ENCODE measurements around the gene TOMM70. TPM values are rescaled to one million over a fixed set of nuclear protein-coding genes. Genes with fewer than 3 reads are reported as not detected.

Gene TOMM70
- total and polyA plus RNA-seq, 2 of the 8 experiments (the other 6 are each of a cell fraction or from before 2014, with no cell fraction given) = 10.9 to 52.1 TPM

GRCh38 chr3:100407164-100407563 lies 6.3 kb upstream of the TOMM70 start:
- POLR2A ChIA-PET (ENCODE audit: partially characterized antibody) = no interaction called here
- no peak overlapping the region for H3K4me3 ChIP-seq (ENCODE audit: extremely low read depth in 1 of 4, insufficient read depth in 2 of 4, low read depth in 3 of 4, low read length in 4 of 4)
- FAIRE-seq = no peak

More at GRCh38 chr3:100407164-100407563, 6.3 kb upstream of the TOMM70 start:
- Histone ChIP-seq H2AK5ac (ENCODE audit: low read depth, low read length) (no peak overlapping the region), H4K8ac (ENCODE audit: extremely low read depth, insufficient read depth, low read length) (no peak overlapping the region), H3K18ac (ENCODE audit: extremely low read depth, low read length) (no peak overlapping the region), H3K9ac (replicated peaks in 1 of 4; ENCODE audit: extremely low read depth in 1 of 4, low read depth in 3 of 4, low read length in 3 of 4) (no peak overlapping the region), H3K23ac (ENCODE audit: insufficient read length) (no peak overlapping the region), H3K4me1 (replicated peaks in 1 of 4; ENCODE audit: control insufficient read depth in 3 of 4, insufficient read depth in 4 of 4, low read length in 3 of 4) (peaks cover 0 to 4% (median 0%) of the 10 kb centered on the region in 4 experiments; a peak in 2 of 7 replicates), H2BK120ac (replicated peaks; ENCODE audit: low read depth, low read length) (no peak overlapping the region), H3K4ac (replicated peaks; ENCODE audit: insufficient read length, low read depth, low read length) (no peak overlapping the region), H4K5ac (ENCODE audit: insufficient read length, low read depth, low read length) (no peak overlapping the region), H3K14ac (ENCODE audit: insufficient read length) (no peak overlapping the region), H2BK20ac (ENCODE audit: low read length) (no peak overlapping the region), H3K23me2 (ENCODE audit: low read depth, low read length) (peaks cover 2% of the 10 kb centered on the region; the same call in 1 of the 2 replicates), H3K36me3 (ENCODE audit: control insufficient read depth in 2 of 4, insufficient read depth in 4 of 4, low read length in 3 of 4) (peaks cover 0 to 6% (median 0%) of the 10 kb centered on the region in 4 experiments; a peak in 4 of 8 replicates), H3K27me3 (replicated peaks in 1 of 4; ENCODE audit: control insufficient read depth in 3 of 4, extremely low read depth in 1 of 4, insufficient read depth in 3 of 4, low read length in 3 of 4) (no peaks in the 10 kb centered on the region), H4K20me1 (replicated peaks in 1 of 2; ENCODE audit: control insufficient read depth in 1 of 2, insufficient read depth in 2 of 2, low read length in 2 of 2) (peaks cover 0 to 1% of the 10 kb centered on the region in 2 experiments), H3K79me1 (ENCODE audit: low read depth, low read length) (0 out of 2 replicates have a peak, but pooled peaks cover 4% of the 10 kb centered on the region), H2AFZ (ENCODE audit: low read length) (no peak overlapping the region), H3K9me3 (ENCODE audit: insufficient read depth in 2 of 2, low read depth in 1 of 2, low read length in 1 of 2) (no peaks in the 10 kb centered on the region), H2BK12ac (ENCODE audit: low read depth, low read length) (no peak overlapping the region), H2BK15ac (ENCODE audit: low read length) (no peak overlapping the region), H4K91ac (replicated peaks; ENCODE audit: insufficient read length, low read length) (no peak overlapping the region), H3K4me2 (ENCODE audit: insufficient read depth in 1 of 2, low read depth in 2 of 2, low read length in 2 of 2) (no peak overlapping the region), H3K27ac (ENCODE audit: low read depth, low read length) (no peak overlapping the region), H3K56ac (replicated peaks; ENCODE audit: insufficient read length, low read depth, low read length) (no peak overlapping the region), H2BK5ac (ENCODE audit: low read depth, low read length) (no peak overlapping the region), H3K79me2 (ENCODE audit: control insufficient read depth in 1 of 2, insufficient read depth in 2 of 2, low read length in 2 of 2) (peaks cover 0 to 65% of the 10 kb centered on the region in 2 experiments; a peak in 3 of 4 replicates)
- CTCF ChIA-PET (ENCODE audit: partially characterized antibody) = interaction anchor here (0.6 to 1.0 kb wide), 2 partner anchors 13 to 90 kb away, joined by 3 to 4 read pairs; no protein-coding TSS in a partner anchor
- DNase-seq (ENCODE audit: low read depth in 1 of 2, low spot score in 2 of 2) = no peak
- no peak for TF ChIP-seq FOSL1 (IDR thresholded peaks at IDR 0.05; ENCODE audit: insufficient read depth, low read depth, low read length)
- 93% methylated on average over 2 of the region's 2 CpGs; no CpG with 5 or more reads in 1 of the 2 experiments for WGBS, 2 experiments (ENCODE audit: extremely low coverage in 1 of 2, insufficient coverage in 1 of 2, insufficient read length in 1 of 2, insufficient replicate concordance in 2 of 2, low coverage in 1 of 2, low lambda C conversion rate in 2 of 2, missing lambda C conversion rate in 1 of 2)

Data from H1 (cell line).